ENCODE measurements around the gene ATXN7L2.

- TF ChIP-seq EZH2 (IDR thresholded peaks at IDR 0.05; ENCODE audit: insufficient read depth, low read length) = no peak
- TF ChIP-seq, protein P1, sequence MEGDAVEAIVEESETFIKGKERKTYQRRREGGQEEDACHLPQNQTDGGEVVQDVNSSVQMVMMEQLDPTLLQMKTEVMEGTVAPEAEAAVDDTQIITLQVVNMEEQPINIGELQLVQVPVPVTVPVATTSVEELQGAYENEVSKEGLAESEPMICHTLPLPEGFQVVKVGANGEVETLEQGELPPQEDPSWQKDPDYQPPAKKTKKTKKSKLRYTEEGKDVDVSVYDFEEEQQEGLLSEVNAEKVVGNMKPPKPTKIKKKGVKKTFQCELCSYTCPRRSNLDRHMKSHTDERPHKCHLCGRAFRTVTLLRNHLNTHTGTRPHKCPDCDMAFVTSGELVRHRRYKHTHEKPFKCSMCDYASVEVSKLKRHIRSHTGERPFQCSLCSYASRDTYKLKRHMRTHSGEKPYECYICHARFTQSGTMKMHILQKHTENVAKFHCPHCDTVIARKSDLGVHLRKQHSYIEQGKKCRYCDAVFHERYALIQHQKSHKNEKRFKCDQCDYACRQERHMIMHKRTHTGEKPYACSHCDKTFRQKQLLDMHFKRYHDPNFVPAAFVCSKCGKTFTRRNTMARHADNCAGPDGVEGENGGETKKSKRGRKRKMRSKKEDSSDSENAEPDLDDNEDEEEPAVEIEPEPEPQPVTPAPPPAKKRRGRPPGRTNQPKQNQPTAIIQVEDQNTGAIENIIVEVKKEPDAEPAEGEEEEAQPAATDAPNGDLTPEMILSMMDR (IDR thresholded peaks at IDR 0.05; ENCODE audit: insufficient read depth, low read depth, low read length) = no peak
These were observed 37.6 kb downstream of the ATXN7L2 start for GRCh38 chr1:109521002-109521951.
